Measurements from ENCODE around the gene CA7.

GRCh38 chr16:66810391-66810790 is 33.8 kb upstream of the CA7 start:
- TF ChIP-seq CTCF (IDR thresholded peaks at IDR 0.05) = no peak
- no peak for TF ChIP-seq POLR2A (IDR thresholded peaks at IDR 0.05)
- no peak for TF ChIP-seq POLR2AphosphoS5 (IDR thresholded peaks at IDR 0.05)

Data from transverse colon (tissue), 4 donors.